Measurements from ENCODE around the gene PELI1. TPM values are rescaled to one million over a fixed set of nuclear protein-coding genes. Genes with fewer than 3 reads are reported as not detected.

Gene PELI1
- total and polyA plus RNA-seq, 2 of the 8 experiments (the other 6 are each of a cell fraction or from before 2014, with no cell fraction given): 21.8 to 57.1 TPM

- TF ChIP-seq USF2 (IDR thresholded peaks at IDR 0.05; ENCODE audit: low read length) (no peak), YY1 (IDR thresholded peaks at IDR 0.05; ENCODE audit: low read depth, low read length) (no peak)
Measured at GRCh38 chr2:64093341-64093740, 50.9 kb downstream of the PELI1 start (continued).
